Hematopoietic multipotent progenitor cell treated with erythropoietin and hydrocortisone succinate and interleukin-3 and kit ligand, for 6 days (in vitro differentiated cells): ENCODE measurements around the gene TSC2.
"Not testable (repeated sequence)": the region's sequence is repeated elsewhere in the genome, so short reads cannot be mapped to it uniquely, and the experiment has no call there.

ENCODE experiments used
- DNase-seq: peaks from one replicate; pipeline ENCODE4 v3.0.0-alpha.2; 2015

Gene TSC2

GRCh38 chr16:2011726-2012125 is 36.1 kb upstream of the TSC2 start:
- not testable (repeated sequence) for DNase-seq

- DNase-seq: no peak
Observed at GRCh38 chr16:2013527-2013926, 34.3 kb upstream of the TSC2 start.

- DNase-seq: no peak
Observed at GRCh38 chr16:2015117-2015946, 32.5 kb upstream of the TSC2 start.

DNA sequence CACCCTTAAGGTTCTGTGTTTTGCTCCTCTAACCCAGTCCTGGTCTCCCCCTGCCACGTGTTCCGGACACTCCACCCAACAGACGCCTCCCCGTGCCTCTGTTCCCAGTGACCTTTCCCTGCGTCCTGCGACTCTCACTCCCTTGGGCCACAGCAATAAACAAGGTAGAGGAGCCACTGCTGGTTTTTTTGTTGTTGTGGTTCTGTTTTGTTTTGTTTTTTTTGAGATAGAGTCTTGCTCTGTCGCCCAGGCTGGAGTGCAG is 31.9 kb upstream of the TSC2 start:
- no peak for DNase-seq

- no peak for DNase-seq
Observed at GRCh38 chr16:2016407-2016922, 31.3 kb upstream of the TSC2 start.

- DNase-seq: peak; percentile 55
Observed at GRCh38 chr16:2019518-2019920, 28.3 kb upstream of the TSC2 start, which contains the start of gene NPW. Gene NPW, plus strand, starts transcription at chr16:2019785.

DNA sequence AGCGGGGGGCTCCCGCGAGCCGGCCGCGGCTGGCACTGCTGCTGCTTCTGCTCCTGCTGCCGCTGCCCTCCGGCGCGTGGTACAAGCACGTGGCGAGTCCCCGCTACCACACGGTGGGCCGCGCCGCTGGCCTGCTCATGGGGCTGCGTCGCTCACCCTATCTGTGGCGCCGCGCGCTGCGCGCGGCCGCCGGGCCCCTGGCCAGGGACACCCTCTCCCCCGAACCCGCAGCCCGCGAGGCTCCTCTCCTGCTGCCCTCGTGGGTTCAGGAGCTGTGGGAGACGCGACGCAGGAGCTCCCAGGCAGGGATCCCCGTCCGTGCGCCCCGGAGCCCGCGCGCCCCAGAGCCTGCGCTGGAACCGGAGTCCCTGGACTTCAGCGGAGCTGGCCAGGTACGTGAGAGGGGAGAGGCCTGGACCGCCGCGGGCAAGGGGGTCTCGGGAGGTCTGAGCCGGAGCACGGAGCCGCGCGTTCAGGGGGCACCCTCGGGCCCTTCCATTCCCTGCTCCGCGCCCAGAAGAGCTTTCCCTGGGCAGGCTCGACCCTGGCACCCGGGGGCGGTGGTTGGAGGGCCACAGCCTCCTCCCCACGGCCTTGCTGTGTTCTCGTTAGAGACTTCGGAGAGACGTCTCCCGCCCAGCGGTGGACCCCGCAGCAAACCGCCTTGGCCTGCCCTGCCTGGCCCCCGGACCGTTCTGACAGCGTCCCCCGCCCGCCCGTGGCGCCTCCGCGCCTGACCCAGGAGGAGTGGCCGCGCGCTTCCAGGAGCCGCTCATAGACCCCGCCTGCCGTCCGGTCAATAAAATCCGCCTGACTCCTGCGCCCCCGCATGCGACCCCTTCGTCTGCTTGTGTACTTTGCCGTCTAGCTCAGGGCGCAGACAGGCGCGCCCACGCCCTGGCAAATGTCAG is 27.6 kb upstream of the TSC2 start:
- no peak for DNase-seq

GRCh38 chr16:2022723-2023091 is 25.1 kb upstream of the TSC2 start:
- peak; percentile 63 for DNase-seq

DNA sequence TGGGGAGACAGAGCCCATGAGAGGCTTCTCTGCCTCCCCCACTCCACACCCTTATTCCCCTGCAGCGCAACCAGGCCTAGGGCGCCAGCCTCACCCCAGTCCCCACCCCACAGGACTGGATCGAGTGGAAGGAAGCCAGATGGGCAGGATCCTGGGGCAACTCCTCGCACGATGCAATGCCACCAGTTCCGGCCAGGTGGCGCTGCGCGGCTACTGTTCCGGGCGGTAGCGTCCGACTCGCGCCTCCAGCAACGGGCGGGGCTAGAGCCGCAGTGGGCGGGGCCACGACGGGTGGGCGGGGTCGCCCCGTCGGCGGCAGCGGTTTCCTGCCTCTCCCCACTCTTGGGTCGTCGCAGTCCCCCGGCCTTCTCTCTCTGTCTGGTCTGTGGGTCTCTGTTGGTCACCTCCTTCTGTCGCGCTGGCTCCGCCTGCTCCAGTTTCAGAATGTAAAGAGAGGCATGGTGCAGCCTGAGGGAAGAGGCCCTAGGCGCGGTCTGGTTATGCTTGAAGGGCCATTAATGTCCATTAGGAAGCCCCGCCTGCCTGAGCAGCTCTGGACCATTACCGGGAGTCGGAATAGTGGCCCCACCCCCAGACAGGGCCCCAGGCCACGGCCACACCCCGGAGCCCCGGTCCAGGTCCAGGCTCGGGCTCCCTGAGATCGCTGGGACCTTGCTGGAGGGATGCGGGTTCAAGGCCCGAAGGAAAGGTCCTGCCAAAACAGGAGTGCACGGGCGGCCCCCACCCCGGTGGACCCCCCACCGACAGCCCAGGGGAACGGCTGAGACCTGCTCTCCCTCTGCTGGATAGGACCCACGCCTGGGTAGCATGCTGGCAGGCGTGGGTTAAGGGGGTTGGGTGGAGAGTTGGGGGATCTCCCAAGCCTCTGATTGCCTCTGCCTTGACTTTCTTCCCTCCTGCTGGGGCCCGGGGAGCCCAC is 24.4 kb upstream of the TSC2 start:
- peak; percentile 93 for DNase-seq

- DNase-seq: no peak
Observed at GRCh38 chr16:2024032-2024420, 23.8 kb upstream of the TSC2 start.

DNA sequence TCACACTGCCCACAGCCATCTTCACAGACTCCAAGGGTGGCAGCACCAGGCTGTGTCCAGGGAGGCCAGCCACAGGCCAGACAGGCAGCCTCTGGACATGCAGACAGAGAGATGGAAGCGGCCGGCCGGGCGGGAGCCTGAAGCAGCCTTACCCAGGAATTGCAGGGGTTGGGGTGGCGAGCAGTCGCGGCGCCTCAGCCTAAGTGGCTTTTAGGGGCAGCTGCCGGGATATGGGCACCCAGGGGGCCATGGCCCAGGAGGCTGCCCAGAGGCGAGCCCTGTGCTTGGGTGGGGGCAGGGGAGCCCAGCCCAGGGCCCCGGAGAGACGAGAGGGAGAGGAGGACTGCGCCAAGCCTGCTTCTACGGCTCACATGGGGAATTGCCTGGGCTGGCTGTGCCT is 22.5 kb upstream of the TSC2 start:
- no peak for DNase-seq

DNA sequence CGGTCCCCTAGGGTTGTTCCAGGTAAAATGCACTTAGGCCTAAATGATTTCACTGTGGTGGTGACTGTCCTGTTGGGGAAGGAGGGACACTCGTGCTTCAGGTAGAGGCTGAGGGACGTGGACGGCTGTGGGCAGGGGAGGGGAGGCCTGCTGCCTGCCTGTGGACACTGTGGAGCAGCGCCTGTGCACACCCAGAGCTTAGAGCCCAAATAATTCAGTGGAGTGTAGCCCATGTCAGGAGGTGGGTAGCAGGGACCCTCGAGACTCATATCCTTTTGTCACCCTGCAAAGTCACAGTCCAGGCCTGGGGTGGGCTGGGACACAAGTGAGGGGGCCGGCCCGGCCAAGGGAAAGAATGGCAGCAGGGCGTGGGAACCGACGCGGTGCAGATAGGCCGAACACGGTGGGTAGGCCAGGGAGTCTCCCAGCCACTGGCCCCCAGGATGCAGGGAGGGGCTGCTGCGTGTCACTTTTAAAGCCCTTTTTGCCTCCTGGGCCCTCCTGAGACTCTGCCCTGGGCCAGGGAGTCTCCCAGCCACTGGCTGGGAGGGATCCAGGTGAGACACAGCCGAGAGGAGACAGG is 21.8 kb upstream of the TSC2 start:
- DNase-seq: no peak

GRCh38 chr16:2026461-2027023 is 21.2 kb upstream of the TSC2 start, which contains the start of gene NHERF2:
Gene NHERF2, plus strand, starts transcription at chr16:2026902. Its CDS starts 104 bp downstream, at chr16:2027006.
- peak; percentile 54 for DNase-seq

GRCh38 chr16:2027024-2028010 is 20.5 kb upstream of the TSC2 start:
- DNase-seq: no peak

- DNase-seq: no peak
Observed at GRCh38 chr16:2028146-2028545, 19.6 kb upstream of the TSC2 start.

GRCh38 chr16:2028620-2029220 is 19.1 kb upstream of the TSC2 start:
- no peak for DNase-seq

GRCh38 chr16:2029350-2029749 is 18.4 kb upstream of the TSC2 start:
- no peak for DNase-seq

DNA sequence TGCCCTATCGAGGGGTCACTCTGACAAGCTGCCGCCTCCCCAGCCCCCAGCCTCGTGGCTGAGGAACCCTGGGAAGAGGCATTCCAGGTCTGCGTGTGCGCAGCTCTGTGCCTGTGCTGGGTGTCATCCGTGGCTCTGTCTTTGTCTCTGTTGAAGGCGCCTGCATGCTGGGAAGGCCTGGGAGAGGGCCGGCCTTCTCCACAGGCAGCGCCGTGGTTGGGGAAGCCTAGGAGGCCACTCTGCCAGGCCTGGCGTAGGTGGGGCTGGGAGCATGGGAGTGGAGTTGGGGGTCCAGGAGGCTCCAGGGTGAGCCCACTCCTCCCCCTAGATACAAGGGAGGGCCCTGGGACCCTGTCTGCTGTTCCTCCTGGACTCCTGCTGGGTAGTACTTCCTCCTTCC is 17.7 kb upstream of the TSC2 start:
- DNase-seq: no peak

GRCh38 chr16:2031081-2031577 is 16.7 kb upstream of the TSC2 start:
- no peak for DNase-seq
